CD4-positive, alpha-beta memory T cell (primary cell): ENCODE measurements around the gene EPB41L4A. TPM values are rescaled to one million over a fixed set of nuclear protein-coding genes. Genes with fewer than 3 reads are reported as not detected.
A peak's percentile ranks its signal among the peaks of the same experiment; 100 is the strongest.
"Not testable (repeated sequence)": the region's sequence is repeated elsewhere in the genome, so short reads cannot be mapped to it uniquely, and the experiment has no call there.

Experiments used
- CTCF ChIA-PET: fragments of 350-600 bp; sonication (Branson Sonifier 250); formaldehyde crosslinking; loops from one replicate; lab custom pipeline; 2021; ENCODE audit warnings: inconsistent platforms; ENCODE audit not compliant: partially characterized antibody; lab: Charles Lee
- POLR2A ChIA-PET: fragments of 350-600 bp; sonication (Branson Sonifier 250); formaldehyde crosslinking; loops from one replicate; lab custom pipeline; 2021; ENCODE audit not compliant: partially characterized antibody; lab: Charles Lee
- DNase-seq, 5 donors: peaks; one replicate each; pipeline versions ENCODE4 v3.0.0 to v3.0.0-alpha.2; 2020 to 2022; ENCODE audit warnings: mixed read lengths in 1 of 5
- H3K27ac ChIP-seq: one replicate; pipeline ENCODE4 v1.7.0; 2013; ENCODE audit warnings: low read depth, low read length
- H3K27me3 ChIP-seq: 2 replicates; pipeline ENCODE4 v1.7.0; 2013; ENCODE audit warnings: mild to moderate bottlenecking, low read length, moderate library complexity; ENCODE audit not compliant: insufficient read depth
- H3K36me3 ChIP-seq: 2 replicates; pipeline ENCODE4 v1.7.0; 2013; ENCODE audit warnings: mild to moderate bottlenecking, low read length, moderate library complexity; ENCODE audit not compliant: insufficient read depth
- H3K4me1 ChIP-seq: 2 replicates; pipeline ENCODE4 v1.7.0; 2013; ENCODE audit warnings: mild to moderate bottlenecking, low read length, moderate library complexity; ENCODE audit not compliant: insufficient read depth
- H3K4me3 ChIP-seq, 2 donors: one replicate each; pipeline ENCODE4 v1.7.0; 2013; ENCODE audit warnings: low read length in 2 of 2, mild to moderate bottlenecking in 1 of 2
- H3K9me3 ChIP-seq, 2 donors: one replicate each; pipeline ENCODE4 v1.7.0; 2013; ENCODE audit warnings: low read length in 2 of 2, control low read depth in 1 of 2; ENCODE audit not compliant: control insufficient read depth in 1 of 2
- H3K27ac Mint-ChIP-seq, 7 donors: one replicate each; pipeline ENCODE4 v1.8.0; 2020 to 2021; ENCODE audit warnings: mixed read lengths in 7 of 7, mild to moderate bottlenecking in 6 of 7, inconsistent platforms in 3 of 7, moderate library complexity in 3 of 7
- H3K27me3 Mint-ChIP-seq, 2 donors: one replicate each; pipeline ENCODE4 v1.8.0; 2020 to 2021; ENCODE audit warnings: mixed read lengths in 2 of 2
- H3K36me3 Mint-ChIP-seq, 2 donors: one replicate each; pipeline ENCODE4 v1.8.0; 2020 to 2021; ENCODE audit warnings: mixed read lengths in 2 of 2, inconsistent platforms in 1 of 2, mild to moderate bottlenecking in 1 of 2
- H3K4me1 Mint-ChIP-seq, 4 donors: one replicate each; pipeline ENCODE4 v1.8.0; 2020 to 2021; ENCODE audit warnings: mixed read lengths in 4 of 4, mild to moderate bottlenecking in 1 of 4
- H3K4me3 Mint-ChIP-seq, 8 donors: one replicate each; pipeline ENCODE4 v1.8.0; 2020 to 2021; ENCODE audit warnings: mixed read lengths in 8 of 8, mild to moderate bottlenecking in 7 of 8, moderate library complexity in 6 of 8, inconsistent platforms in 3 of 8
- H3K9me3 Mint-ChIP-seq, 8 donors: one replicate each; pipeline ENCODE4 v1.8.0; 2020 to 2021; ENCODE audit warnings: mixed read lengths in 8 of 8, mild to moderate bottlenecking in 5 of 8, inconsistent platforms in 3 of 8, moderate library complexity in 1 of 8
- intact Hi-C: fragments of 100-400 bp; cut with micrococcal nuclease; formaldehyde crosslinking; loops from one replicate; pipeline ENCODE4 v1.15.1; 2023
- polyA plus RNA-seq, 2 donors: library from polyadenylated mRNA; unstranded; fragments of 300-500 nt; fragmentation: Illumina TruSeq; gene quantifications; one replicate each; pipeline ENCODE4 v1.2.3, GENCODE V29; 2021
- total RNA-seq, 2 experiments: library from RNA; stranded (reverse); gene quantifications; one replicate each; pipeline ENCODE4 v1.2.3, GENCODE V29; 2021

EPB41L4A gene
- total and polyA plus RNA-seq, 4 experiments from 2014 or later, result 0.30 to 1.1 (median 0.72) TPM

DNA sequence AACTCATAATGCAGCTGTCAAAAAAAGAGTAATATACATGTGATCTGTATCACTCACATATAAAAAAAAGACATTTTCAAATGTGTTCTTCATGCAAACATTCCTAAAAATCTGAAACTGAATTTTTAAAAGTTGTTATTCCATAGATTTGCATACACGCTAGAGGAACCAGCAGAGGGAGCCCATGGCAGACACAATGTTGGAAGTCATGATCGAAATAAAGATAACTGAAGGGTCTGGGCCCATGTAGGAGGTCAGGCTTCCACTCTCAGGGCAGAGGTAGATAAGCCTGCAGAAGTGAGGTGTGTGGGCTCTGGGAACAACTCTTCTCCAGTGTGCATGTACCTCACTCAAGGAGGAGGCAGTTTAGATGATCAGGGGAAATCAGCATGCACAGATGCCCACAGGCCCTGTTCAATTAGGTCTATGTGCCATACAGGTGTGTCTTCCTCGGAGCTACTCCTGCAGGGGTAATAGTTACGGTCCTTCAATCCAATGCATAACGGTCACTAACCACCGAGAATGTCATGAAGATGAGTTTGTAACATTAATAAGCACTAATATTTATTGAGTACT is 208.6 kb downstream of the EPB41L4A start:
- H3K4me1 Mint-ChIP-seq, result no peaks in the 10 kb centered on the region
- Histone ChIP-seq H3K9me3 (no peaks in the 10 kb centered on the region), H3K4me3 (no peak overlapping the region), H3K27ac (no peak overlapping the region), H3K36me3 (no peaks in the 10 kb centered on the region), H3K4me1 (no peaks in the 10 kb centered on the region), H3K27me3 (no peaks in the 10 kb centered on the region)
- H3K9me3 Mint-ChIP-seq, result peaks cover 0 to 5% (median 0%) of the 10 kb centered on the region in 8 donors
- H3K27ac Mint-ChIP-seq, result peak overlapping the region in 1 of 7 donors; percentile 20
- POLR2A ChIA-PET, result no interaction called here
- DNase-seq, result peak in 2 of 5 donors; percentile 1 to 3
- intact Hi-C loops, result no loop called here
- no peaks in the 10 kb centered on the region for H3K36me3 Mint-ChIP-seq
- CTCF ChIA-PET, result no interaction called here
- H3K27me3 Mint-ChIP-seq, result peaks cover 14% of the 10 kb centered on the region in 2 donors
- no peak overlapping the region for H3K4me3 Mint-ChIP-seq

DNA sequence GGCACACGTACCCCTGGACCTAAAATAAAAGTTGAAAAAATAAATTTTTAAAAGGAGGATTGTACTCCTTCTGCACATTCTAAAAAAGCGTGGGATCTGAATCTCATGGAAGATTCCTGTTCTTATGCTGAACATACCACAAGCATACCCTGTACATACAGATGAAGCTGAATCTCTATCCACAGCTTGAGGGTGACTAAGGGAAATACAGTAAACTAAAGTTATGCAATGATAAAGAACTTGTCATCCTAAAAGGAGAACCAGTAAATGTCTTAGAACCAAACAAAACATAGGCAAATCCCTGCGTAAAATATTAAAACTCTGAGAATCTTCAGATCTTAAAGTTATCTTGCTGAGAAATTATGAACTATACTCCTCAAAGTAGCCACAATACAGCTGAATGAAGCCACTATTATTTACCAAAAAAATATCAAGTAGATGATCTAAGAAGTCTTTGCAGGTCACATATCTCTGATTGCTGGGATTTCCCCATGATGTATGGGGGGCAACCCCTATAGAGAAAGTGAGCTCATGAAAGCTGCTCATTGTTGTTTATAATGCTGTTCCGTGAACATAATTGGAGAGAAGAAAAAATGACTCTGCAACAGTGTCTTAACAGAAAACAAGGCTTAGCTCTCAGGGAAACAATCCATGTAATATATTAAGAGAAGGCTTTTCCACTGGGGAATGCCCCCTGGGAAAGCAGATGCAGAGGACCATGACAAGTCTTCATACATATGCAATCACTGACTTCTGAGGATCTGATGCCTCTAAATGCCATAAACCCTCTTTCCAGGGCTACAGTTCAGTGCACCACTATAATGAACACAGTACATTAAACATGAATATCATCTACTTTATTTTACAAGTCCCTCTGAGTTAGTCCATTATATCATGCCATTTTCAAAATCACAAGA is 210.1 kb downstream of the EPB41L4A start:
- Histone ChIP-seq H3K4me3 (no peak overlapping the region), H3K36me3 (no peaks in the 10 kb centered on the region), H3K9me3 (no peaks in the 10 kb centered on the region), H3K27ac (no peak overlapping the region), H3K4me1 (no peaks in the 10 kb centered on the region), H3K27me3 (no peaks in the 10 kb centered on the region)
- no peaks in the 10 kb centered on the region for H3K36me3 Mint-ChIP-seq
- no peak for DNase-seq
- ChIA-PET POLR2A (no interaction called here), CTCF (no interaction called here)
- peaks cover 0 to 5% (median 0%) of the 10 kb centered on the region in 8 donors for H3K9me3 Mint-ChIP-seq
- intact Hi-C loops, result loop anchor here (10.0 kb wide), 1 partner anchor 1106 kb away; no protein-coding TSS in a partner anchor
- peaks cover 13 to 18% of the 10 kb centered on the region in 2 donors for H3K27me3 Mint-ChIP-seq
- no peaks in the 10 kb centered on the region for H3K4me1 Mint-ChIP-seq
- no peak overlapping the region for H3K27ac Mint-ChIP-seq
- no peak overlapping the region for H3K4me3 Mint-ChIP-seq

DNA sequence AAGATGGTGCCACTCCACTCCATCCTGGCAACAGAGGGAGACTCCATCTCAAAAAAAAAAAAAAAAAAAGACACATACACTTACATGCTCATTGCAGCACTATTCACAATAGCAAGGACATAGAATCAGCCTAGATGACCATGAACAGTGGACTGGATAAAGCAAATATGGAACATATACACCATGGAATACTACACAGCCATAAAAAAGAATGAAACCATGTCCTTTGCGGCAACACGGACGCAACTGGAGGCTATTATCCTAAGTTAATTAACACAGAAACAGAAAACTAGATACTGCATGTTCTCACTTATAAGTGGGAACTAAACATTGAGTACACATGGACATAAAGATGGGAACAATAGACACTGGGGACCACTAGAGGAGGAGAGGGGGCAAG is 210.9 kb downstream of the EPB41L4A start:
- H3K9me3 Mint-ChIP-seq, H3K4me1 Mint-ChIP-seq, H3K36me3 ChIP-seq, H3K27ac Mint-ChIP-seq, POLR2A ChIA-PET, H3K9me3 ChIP-seq, H3K4me3 ChIP-seq, H3K27ac ChIP-seq, DNase-seq, H3K4me3 Mint-ChIP-seq, H3K27me3 ChIP-seq, CTCF ChIA-PET, H3K36me3 Mint-ChIP-seq, H3K4me1 ChIP-seq: not testable (repeated sequence)
- intact Hi-C loops, result loop anchor here (10.0 kb wide), 1 partner anchor 1107 kb away; no protein-coding TSS in a partner anchor
- peaks cover 15 to 18% of the 10 kb centered on the region in 2 donors for H3K27me3 Mint-ChIP-seq

DNA sequence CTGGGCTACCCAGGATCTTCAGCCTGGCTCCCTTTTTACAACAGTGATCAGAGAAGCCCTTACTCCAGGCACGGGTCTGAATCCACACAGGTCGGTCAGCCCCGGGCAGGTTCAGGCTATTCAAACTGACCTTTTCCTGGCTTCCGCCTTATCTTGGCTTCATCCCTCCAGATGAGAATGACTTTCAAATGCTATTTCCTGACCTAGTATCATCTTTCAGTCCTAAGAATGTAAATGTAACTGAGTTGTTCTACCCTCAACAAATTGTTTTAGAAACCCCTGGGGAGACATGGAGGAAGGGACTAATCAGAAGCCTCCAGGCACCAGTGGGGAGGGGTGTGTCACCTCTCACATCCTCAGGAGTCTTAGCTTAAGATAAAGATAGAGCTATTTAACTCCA is 213.2 kb downstream of the EPB41L4A start:
- Histone ChIP-seq H3K27ac (no peak overlapping the region), H3K9me3 (no peaks in the 10 kb centered on the region), H3K27me3 (peaks cover 8% of the 10 kb centered on the region), H3K4me3 (no peak overlapping the region), H3K4me1 (no peaks in the 10 kb centered on the region), H3K36me3 (no peaks in the 10 kb centered on the region)
- peaks cover 0 to 5% (median 0%) of the 10 kb centered on the region in 8 donors for H3K9me3 Mint-ChIP-seq
- H3K27ac Mint-ChIP-seq, result no peak overlapping the region
- H3K36me3 Mint-ChIP-seq, result no peaks in the 10 kb centered on the region
- CTCF ChIA-PET, result no interaction called here
- no peak for DNase-seq
- H3K27me3 Mint-ChIP-seq, result peaks cover 23 to 29% of the 10 kb centered on the region in 2 donors
- intact Hi-C loops, result loop anchor here (10.0 kb wide), 1 partner anchor 1109 kb away; no protein-coding TSS in a partner anchor
- no peak overlapping the region for H3K4me3 Mint-ChIP-seq
- no peaks in the 10 kb centered on the region for H3K4me1 Mint-ChIP-seq
- POLR2A ChIA-PET, result no interaction called here

DNA sequence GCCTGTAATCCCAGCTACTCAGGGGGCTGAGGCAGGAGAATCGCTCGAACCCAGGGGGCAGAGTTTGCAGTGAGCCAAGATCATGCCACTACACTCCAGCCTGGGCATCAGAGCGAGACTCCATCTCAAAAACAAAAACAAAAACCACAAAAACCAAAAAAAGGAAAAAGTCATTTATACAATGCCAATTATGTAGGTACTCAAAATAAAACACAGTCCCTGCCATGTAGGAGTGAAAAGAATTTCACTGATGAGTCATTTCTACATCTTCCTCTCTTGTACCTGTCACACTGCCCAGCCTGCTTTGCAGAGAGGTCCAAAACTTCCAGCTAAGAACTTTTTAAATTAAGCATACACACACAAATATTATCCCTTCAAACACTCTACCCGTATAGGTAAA is 215.8 kb downstream of the EPB41L4A start:
- CTCF ChIA-PET, result no interaction called here
- no peaks in the 10 kb centered on the region for H3K4me1 Mint-ChIP-seq
- peaks cover 0 to 5% (median 0%) of the 10 kb centered on the region in 8 donors for H3K9me3 Mint-ChIP-seq
- H3K27ac ChIP-seq, result no peak overlapping the region
- H3K27ac Mint-ChIP-seq, result peak overlapping the region in 1 of 7 donors; percentile 26
- intact Hi-C loops, result loop anchor here (10.0 kb wide), 1 partner anchor 1112 kb away; no protein-coding TSS in a partner anchor
- no peaks in the 10 kb centered on the region for H3K4me1 ChIP-seq
- H3K36me3 Mint-ChIP-seq, result no peaks in the 10 kb centered on the region
- POLR2A ChIA-PET, result no interaction called here
- peaks cover 8% of the 10 kb centered on the region for H3K27me3 ChIP-seq
- H3K27me3 Mint-ChIP-seq, result peaks cover 32 to 34% of the 10 kb centered on the region in 2 donors
- DNase-seq, result no peak
- no peaks in the 10 kb centered on the region for H3K36me3 ChIP-seq
- H3K4me3 ChIP-seq, result no peak overlapping the region
- H3K9me3 ChIP-seq, result no peaks in the 10 kb centered on the region
- H3K4me3 Mint-ChIP-seq, result no peak overlapping the region

DNA sequence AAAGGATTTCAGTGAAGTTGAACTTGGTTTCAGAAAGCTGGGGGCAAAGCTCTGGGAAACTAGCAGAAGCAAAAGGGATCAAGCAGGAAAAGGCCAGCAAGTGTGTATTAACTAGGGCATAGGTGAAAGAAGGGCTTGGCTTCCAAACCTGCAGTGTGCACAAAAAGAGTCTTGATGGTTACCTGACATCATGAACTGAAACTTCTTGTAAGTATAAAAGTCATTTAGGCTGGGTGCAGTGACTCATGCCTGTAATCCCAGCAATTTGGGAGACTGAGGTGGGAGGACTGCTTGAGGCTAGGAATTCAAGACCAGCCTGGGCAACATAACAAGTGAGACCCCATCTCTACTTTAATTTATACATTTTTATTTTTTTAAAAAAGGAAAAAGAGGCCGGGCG is 216.4 kb downstream of the EPB41L4A start:
- H3K4me3 ChIP-seq, result no peak overlapping the region
- H3K4me1 Mint-ChIP-seq, result no peaks in the 10 kb centered on the region
- CTCF ChIA-PET, result no interaction called here
- no peak overlapping the region for H3K27ac Mint-ChIP-seq
- POLR2A ChIA-PET, result no interaction called here
- no peaks in the 10 kb centered on the region for H3K9me3 ChIP-seq
- no peaks in the 10 kb centered on the region for H3K36me3 ChIP-seq
- H3K9me3 Mint-ChIP-seq, result peaks cover 0 to 5% (median 0%) of the 10 kb centered on the region in 8 donors
- DNase-seq, result no peak
- no peak overlapping the region for H3K27ac ChIP-seq
- no peaks in the 10 kb centered on the region for H3K4me1 ChIP-seq
- peaks cover 32% of the 10 kb centered on the region in 2 donors for H3K27me3 Mint-ChIP-seq
- no peaks in the 10 kb centered on the region for H3K36me3 Mint-ChIP-seq
- intact Hi-C loops, result loop anchor here (10.0 kb wide), 1 partner anchor 1112 kb away; no protein-coding TSS in a partner anchor
- no peak overlapping the region for H3K4me3 Mint-ChIP-seq
- peaks cover 8% of the 10 kb centered on the region for H3K27me3 ChIP-seq

DNA sequence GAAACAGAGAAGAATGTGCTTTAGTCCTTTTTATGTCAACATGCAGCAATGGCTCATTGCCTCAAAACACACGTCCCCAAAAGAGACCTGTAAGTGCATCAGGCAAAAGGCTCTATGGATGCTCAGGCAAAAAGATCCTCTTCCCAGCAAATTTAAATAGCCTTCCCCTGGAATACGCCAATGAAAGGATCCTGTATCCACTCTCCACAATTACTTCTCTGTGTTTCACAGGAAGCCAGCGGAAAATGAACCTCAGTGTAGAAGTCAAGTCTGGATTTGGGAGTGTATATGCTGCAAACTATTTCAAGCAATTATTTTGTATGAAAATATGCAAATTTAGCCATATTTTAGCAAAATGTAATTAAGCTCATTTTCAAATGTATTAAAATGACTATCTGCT is 217.9 kb downstream of the EPB41L4A start:
- H3K4me3 ChIP-seq, result no peak overlapping the region
- no peak overlapping the region for H3K27ac ChIP-seq
- H3K9me3 Mint-ChIP-seq, result no peaks in the 10 kb centered on the region
- H3K36me3 ChIP-seq, result no peaks in the 10 kb centered on the region
- no peak for DNase-seq
- POLR2A ChIA-PET, result no interaction called here
- peaks cover 25 to 30% of the 10 kb centered on the region in 2 donors for H3K27me3 Mint-ChIP-seq
- H3K27ac Mint-ChIP-seq, result no peak overlapping the region
- no peak overlapping the region for H3K4me3 Mint-ChIP-seq
- no peaks in the 10 kb centered on the region for H3K9me3 ChIP-seq
- intact Hi-C loops, result loop anchor here (10.0 kb wide), 1 partner anchor 1114 kb away; no protein-coding TSS in a partner anchor
- CTCF ChIA-PET, result interaction anchor here (1.9 kb wide), 1 partner anchor 11 kb away, joined by 4 read pairs; no protein-coding TSS in a partner anchor
- no peaks in the 10 kb centered on the region for H3K36me3 Mint-ChIP-seq
- no peaks in the 10 kb centered on the region for H3K4me1 Mint-ChIP-seq
- no peaks in the 10 kb centered on the region for H3K4me1 ChIP-seq
- H3K27me3 ChIP-seq, result peaks cover 8% of the 10 kb centered on the region
